NCI-H524 treated with DMSO at 0.1 percent for 48 hours (cell line): ENCODE results near the gene SAT2.
"Not testable (repeated sequence)": the region's sequence is repeated elsewhere in the genome, so short reads cannot be mapped to it uniquely, and the experiment has no call there.

Source experiments
- DNase-seq: peaks from one replicate; lab custom pipeline; 2025; lab: John Stamatoyannopoulos, UW

Gene SAT2

GRCh38 chr17:7627250-7628121 lies at the start of gene SAT2:
Gene SAT2, minus strand, starts transcription at chr17:7627821. Its CDS starts 186 bp downstream, at chr17:7627635.
- no peak for DNase-seq

- no peak for DNase-seq
These were observed 48.9 kb upstream of the SAT2 start for GRCh38 chr17:7676533-7676932.

DNA sequence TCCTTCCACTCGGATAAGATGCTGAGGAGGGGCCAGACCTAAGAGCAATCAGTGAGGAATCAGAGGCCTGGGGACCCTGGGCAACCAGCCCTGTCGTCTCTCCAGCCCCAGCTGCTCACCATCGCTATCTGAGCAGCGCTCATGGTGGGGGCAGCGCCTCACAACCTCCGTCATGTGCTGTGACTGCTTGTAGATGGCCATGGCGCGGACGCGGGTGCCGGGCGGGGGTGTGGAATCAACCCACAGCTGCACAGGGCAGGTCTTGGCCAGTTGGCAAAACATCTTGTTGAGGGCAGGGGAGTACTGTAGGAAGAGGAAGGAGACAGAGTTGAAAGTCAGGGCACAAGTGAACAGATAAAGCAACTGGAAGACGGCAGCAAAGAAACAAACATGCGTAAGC lies 47.3 kb upstream of the SAT2 start:
- no peak for DNase-seq

GRCh38 chr17:7673239-7673638 lies 45.6 kb upstream of the SAT2 start:
- no peak for DNase-seq

DNA sequence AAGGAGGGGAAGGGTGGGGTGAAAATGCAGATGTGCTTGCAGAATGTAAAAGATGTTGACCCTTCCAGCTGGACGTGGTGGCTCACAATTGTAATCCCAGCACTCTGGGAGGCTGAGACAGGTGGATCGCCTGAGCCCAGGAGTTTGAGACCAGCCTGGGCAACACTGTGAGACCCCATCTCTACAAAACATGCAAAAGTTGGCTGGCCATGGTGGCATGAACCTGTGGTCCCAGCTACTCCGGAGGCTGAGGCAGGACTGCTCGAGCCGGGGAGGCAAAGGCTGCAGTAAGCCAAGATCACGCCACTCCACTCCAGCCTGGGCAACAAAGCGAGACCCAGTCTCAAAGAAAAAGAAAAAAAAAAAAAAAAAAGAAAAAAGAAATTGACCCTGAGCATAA lies 40.9 kb upstream of the SAT2 start:
- no peak for DNase-seq

GRCh38 chr17:7667656-7668406 lies 40.2 kb upstream of the SAT2 start:
- peak; percentile 38 for DNase-seq

GRCh38 chr17:7656958-7657609 lies 29.5 kb upstream of the SAT2 start:
- DNase-seq: no peak

- DNase-seq: no peak
These were observed 27.9 kb upstream of the SAT2 start for GRCh38 chr17:7655541-7655840.

DNA sequence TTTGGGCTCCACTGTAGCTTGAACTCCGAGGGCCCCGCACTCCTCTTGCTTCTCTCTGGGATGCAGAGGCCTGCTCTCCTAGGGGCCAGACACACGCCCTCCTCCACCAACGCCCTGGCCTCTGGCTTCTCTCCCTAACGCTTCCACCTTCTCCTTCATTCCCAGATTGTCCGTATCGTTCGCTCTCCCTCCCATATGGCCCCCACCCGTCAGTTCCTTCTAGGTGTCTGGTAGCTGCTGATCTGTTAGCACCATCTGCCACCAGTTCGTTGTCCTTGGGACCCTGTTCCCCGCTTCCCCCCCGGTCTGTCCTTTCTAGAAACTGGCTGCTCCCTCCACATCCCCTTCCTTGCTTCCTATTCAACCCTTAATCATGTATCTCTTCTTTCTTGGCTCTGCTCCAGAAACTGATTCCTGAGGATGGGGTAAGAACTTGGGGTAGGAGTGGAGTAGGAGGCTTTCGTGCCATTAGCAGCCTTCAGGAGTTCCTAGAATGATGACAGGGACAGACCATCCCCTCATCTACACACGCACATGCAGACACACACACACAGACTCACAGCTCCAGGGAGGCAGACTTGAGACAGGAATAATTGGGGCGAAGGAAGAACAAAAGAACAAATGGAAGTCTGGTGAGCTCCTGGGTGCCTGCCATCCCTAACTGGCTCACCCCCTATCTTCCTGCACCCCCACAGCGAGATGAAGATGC lies 27.4 kb upstream of the SAT2 start:
- peak; percentile 9 for DNase-seq

DNA sequence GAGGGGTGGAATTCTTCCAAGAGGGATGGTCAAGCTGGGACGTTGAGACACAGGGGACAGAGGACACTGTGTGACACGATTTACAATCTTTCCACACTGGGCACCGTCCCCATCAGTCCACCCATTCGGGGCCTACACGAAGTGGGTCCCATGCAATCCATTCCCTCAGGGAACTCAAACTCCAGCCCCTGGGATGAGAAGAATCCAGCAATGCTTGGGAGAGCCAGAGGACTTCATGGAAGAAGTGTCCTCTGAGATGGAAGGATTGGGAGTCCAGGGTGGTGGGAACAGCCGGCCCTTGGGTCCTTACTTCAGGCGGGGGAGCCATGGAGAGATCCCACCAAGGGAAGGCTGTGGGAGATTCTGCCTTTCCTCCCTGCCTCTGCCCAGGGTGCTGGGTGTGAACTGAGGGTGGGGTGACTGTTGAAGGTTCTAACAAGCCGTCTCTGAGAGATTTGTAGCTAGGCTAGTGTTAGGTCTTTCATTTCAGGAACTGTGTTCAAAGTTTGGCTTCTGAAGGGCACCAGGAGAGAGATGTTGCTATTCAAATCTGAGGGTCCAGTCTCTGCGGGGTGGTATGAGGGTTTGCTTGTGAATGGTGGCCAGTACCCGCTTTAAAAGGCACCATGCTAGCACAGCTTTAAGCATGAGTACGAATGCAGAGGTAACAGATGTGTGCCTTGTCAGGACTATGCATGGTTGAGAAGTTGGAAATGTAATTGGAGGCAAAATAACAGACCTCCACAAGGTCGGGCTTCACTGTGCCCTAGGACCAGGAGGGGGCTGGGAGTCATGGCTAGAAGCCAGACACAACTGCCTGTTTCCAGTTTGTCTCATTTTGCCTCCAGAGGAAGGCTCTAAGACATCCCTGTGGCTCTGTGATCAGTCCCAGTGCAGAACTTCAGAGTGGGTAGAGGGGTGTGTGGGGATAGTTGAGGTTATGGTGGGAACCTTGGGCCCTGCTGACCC lies 25.1 kb upstream of the SAT2 start:
- no peak for DNase-seq

DNA sequence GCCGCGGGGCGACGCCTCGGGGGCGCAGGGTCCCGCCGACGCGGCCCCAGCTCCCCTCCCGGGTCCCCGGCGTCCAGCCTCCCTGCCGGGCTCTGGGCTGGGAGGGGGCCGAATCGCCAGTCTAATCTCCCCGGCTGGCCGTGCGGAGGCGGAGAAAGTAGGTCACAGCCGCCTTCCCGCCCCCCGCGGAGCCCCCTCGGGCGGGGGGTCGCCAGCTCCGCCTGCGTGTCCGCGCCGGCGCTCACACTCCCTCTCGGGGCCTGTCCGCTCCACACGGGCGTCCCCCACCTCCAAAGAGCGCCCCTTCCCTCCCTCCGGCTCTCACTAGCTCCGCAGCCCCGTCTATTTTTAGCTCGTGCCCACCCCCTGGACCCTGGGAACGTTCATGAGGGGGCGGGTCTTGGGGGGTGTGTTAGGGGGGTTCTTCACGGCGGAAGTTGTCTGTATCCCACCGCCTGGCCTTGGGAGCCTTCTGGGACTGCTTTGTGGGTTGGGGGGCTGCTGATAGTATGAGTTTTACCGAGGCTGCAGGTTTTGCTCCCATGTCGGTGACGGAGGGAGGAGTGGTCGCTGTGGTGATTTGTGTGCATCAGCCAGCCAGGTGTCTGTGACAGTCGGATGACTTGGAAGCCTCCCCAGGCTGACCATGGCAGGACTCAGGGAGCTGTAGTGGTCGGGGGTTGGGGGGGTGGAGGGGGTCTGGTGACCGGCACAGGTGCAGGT lies 24.2 kb upstream of the SAT2 start:
- no peak for DNase-seq

DNA sequence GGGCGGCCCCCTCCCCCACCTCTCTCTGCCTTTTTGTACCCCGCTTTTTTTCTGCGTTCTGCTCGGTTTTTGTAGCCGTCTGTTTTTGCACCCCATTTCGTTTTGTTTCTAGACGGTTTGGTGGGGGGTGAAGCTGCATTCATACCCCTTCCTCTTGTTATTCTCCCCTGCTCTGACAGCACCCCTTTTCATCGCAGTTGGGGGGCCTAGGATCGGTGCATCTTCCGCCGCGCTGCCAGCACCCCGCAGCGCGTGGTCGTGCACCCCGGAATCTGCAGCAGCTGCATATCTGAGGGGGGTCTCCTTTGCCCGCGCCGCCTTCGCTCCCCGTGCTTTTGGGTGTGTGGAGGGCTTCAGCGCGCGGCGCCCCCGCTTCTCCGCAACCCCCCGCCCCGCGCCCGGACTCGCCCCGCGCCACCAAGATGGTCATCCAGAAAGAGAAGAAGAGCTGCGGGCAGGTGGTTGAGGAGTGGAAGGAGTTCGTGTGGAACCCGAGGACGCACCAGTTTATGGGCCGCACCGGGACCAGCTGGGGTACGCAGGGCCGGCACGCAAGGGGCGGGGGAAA lies 23.6 kb upstream of the SAT2 start:
- no peak for DNase-seq

DNA sequence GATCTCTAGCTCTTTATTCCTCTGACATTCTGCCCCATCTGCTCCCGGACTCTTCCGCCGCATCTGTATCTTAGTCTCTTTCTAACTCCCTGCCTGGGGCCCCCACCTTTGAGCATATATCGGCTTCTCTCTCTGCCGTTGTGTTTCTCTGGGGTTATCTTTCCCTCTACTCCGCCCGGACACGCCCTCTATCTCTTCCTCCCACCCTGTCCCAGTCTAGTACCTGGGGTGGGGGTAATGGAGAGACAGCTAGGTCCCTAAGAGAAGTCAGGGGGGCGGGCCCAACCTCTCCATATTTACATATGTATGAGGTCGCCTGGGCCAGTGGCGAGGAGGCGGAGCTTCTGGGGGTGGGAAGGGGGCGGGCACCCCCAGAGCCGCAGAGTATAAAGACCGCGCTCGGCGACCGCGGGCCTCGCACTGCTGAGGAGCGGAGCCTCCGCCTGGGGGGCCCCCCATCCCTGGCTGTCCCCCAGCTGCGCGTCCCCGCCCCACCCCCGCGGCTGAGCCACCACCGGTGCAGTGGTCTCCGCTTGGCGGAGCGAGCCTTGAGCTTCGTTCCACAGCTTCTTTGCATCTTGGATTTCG lies 23.0 kb upstream of the SAT2 start, which contains the start of gene ATP1B2:
ATP1B2 (plus strand) TSS at position 418 of the 588 bp plus-strand sequence. CDS start 593 bp downstream, outside the sequence.
- peak; percentile 18 for DNase-seq

DNA sequence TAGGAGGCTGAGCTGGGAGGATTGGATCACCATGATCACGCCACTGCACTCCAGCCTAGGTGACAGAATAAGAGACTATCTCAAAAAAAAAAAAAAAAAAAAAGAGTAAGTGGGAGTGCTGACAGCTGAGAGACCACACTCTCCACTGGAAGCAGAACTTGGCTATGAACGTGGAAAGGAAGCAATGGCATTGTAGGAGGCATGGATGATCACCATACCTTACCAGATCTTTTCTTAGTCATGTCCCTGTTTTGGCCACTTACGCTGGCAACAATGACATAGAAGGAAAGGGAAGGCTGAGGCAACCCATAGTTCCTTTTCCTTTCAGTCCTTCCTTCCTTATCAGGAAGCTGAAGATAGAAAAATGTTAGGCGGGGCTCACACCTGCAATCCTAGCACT lies 19.4 kb upstream of the SAT2 start:
- DNase-seq: no peak

- no peak for DNase-seq
These were observed 18.8 kb upstream of the SAT2 start for GRCh38 chr17:7646457-7646856.

DNA sequence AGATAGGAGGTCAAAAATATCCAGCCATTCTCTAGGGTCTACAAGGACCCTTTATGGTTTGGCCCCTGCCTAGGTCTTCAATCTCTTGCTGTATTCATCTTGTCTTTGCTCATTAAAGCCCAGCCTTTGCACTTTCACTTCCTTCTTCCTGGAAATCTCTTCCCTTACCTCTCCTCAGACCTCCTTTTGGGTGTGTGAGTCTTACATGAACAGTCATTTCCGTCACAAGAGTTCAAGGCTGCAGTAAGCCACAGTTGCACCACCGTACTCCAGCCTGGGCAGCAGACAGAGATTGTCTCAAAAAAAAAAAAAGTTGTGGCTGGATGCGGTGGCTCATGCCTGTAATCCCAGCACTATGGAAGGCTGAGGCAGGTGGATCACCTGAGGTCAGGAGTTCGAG lies 17.2 kb upstream of the SAT2 start:
- DNase-seq: no peak

GRCh38 chr17:7641635-7642034 lies 14.0 kb upstream of the SAT2 start:
- DNase-seq: not testable (repeated sequence)

- no peak for DNase-seq
These were observed 13.2 kb upstream of the SAT2 start for GRCh38 chr17:7640783-7641182.

DNA sequence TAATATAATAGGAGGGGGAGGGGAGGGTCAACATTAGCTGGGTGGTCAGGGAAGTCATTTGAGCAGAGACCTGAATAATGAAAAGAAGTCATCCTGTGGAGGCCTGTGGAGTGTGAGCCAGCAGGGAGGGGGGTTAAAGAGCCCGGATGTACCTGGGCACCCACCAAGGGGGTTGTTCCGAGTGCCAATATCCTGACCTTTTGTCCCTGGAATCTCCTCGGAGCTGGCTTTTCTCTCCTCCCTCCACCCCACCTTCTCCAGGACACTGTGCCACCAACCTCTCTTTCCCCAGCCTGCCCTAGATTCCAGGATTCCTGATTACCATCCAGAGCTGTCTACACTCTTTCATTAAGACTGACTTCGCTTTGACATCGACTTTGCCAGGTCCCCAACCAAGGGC lies 8.5 kb upstream of the SAT2 start:
- no peak for DNase-seq

DNA sequence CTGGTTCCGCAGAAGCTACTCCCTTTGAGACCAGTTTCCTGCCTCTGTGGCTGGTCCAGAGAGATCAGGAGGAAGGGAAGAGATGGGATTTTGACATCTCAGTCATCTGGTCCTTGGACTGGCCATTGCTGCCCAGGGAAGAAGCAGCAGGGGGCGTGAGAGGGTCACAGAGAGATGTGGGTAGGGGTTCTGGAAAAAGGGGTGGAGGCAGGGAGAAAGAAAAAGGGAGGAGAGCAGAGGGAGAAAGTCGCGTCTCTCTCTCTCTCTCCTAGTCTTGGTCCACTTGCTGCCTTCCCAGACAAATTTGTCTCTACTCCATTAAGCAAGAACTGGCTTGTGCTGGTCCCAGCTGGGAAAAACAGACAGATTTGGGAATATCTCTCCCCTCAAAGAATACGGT lies 6.8 kb upstream of the SAT2 start:
- DNase-seq: no peak
